Peyer's patch (tissue), 4 donors: Measurements from ENCODE around the gene FGF19.

Source experiments
- CTCF ChIP-seq, 6 experiments: fragments of 450-650 bp in 4 of 6; fragments of 200-600 bp in 2 of 6; sonication (generic) in 1 of 6; IDR thresholded peaks; one replicate each; pipeline ENCODE4 v1.5.1; 2017 to 2019; ENCODE audit warnings: antibody characterized with exemption in 6 of 6, mild to moderate bottlenecking in 3 of 6, moderate library complexity in 1 of 6
- POLR2A ChIP-seq, 2 donors: fragments of 450-650 bp; IDR thresholded peaks; one replicate each; pipeline ENCODE4 v1.5.1; 2017; ENCODE audit warnings: antibody characterized with exemption in 2 of 2, mild to moderate bottlenecking in 2 of 2, moderate library complexity in 2 of 2

- no peak for TF ChIP-seq CTCF (IDR thresholded peaks at IDR 0.05)
- no peak for TF ChIP-seq POLR2A (IDR thresholded peaks at IDR 0.05)
These were observed 50.3 kb downstream of the FGF19 start for GRCh38 chr11:69653406-69653960.
